ENCODE results near the gene TRIM47. TPM values are rescaled to one million over a fixed set of nuclear protein-coding genes. Genes with fewer than 3 reads are reported as not detected.
"Not testable (repeated sequence)": the region's sequence is repeated elsewhere in the genome, so short reads cannot be mapped to it uniquely, and the experiment has no call there.

Gene TRIM47
- total RNA-seq, 1 donor from 2014 or later, result 3.1 TPM

GRCh38 chr17:75891022-75891604 lies 12.7 kb upstream of the TRIM47 start:
- no peak for DNase-seq
- H3K36me3 Mint-ChIP-seq (ENCODE audit: low read depth), result peaks cover 19% of the 10 kb centered on the region

GRCh38 chr17:75889454-75889853 lies 11.1 kb upstream of the TRIM47 start:
- no peak overlapping the region for H3K4me3 Mint-ChIP-seq

More at GRCh38 chr17:75891022-75891604, 12.7 kb upstream of the TRIM47 start:
- no peak overlapping the region for H3K4me3 Mint-ChIP-seq
- no peaks in the 10 kb centered on the region for H3K9me3 Mint-ChIP-seq
- TF ChIP-seq CTCF (IDR thresholded peaks at IDR 0.05), result no peak
- intact Hi-C loops (cut with micrococcal nuclease), result no loop called here
- peaks cover 22% of the 10 kb centered on the region for H3K4me1 Mint-ChIP-seq
- ChIA-PET POLR2A (no interaction called here), CTCF (interaction anchor here (0.6 kb wide), 1 partner anchor 569 kb away, joined by 3 read pairs; no protein-coding TSS in a partner anchor)
- no peaks in the 10 kb centered on the region for H3K27me3 Mint-ChIP-seq
- no peak for ATAC-seq (ENCODE audit: low read depth)
- H3K27ac Mint-ChIP-seq, result no peak overlapping the region

GRCh38 chr17:75888484-75888883 lies 10.1 kb upstream of the TRIM47 start:
- ChIA-PET POLR2A (no interaction called here), CTCF (no interaction called here)
- no peak for TF ChIP-seq CTCF (IDR thresholded peaks at IDR 0.05)
- intact Hi-C loops (cut with micrococcal nuclease), result no loop called here
- Mint-ChIP-seq H3K27ac (no peak overlapping the region), H3K4me3 (no peak overlapping the region), H3K36me3 (ENCODE audit: low read depth) (peaks cover 19% of the 10 kb centered on the region), H3K27me3 (no peaks in the 10 kb centered on the region), H3K9me3 (no peaks in the 10 kb centered on the region), H3K4me1 (no peaks in the 10 kb centered on the region)
- DNase-seq (no peak), ATAC-seq (ENCODE audit: low read depth) (no peak)

More at GRCh38 chr17:75889454-75889853, 11.1 kb upstream of the TRIM47 start:
- no peak for DNase-seq
- Mint-ChIP-seq H3K36me3 (ENCODE audit: low read depth) (peaks cover 19% of the 10 kb centered on the region), H3K27me3 (no peaks in the 10 kb centered on the region), H3K4me1 (peaks cover 10% of the 10 kb centered on the region), H3K9me3 (no peaks in the 10 kb centered on the region), H3K27ac (no peak overlapping the region)
- intact Hi-C loops (cut with micrococcal nuclease), result no loop called here
- CTCF ChIA-PET, result no interaction called here
- POLR2A ChIA-PET, result interaction anchor here (0.7 kb wide), 1 partner anchor 752 kb away, joined by 4 read pairs; no protein-coding TSS in a partner anchor
- no peak for TF ChIP-seq CTCF (IDR thresholded peaks at IDR 0.05)
- no peak for ATAC-seq (ENCODE audit: low read depth)

- H3K27ac Mint-ChIP-seq; intact Hi-C loops (cut with micrococcal nuclease): not testable (repeated sequence)
These were observed 7.5 kb upstream of the TRIM47 start for GRCh38 chr17:75885860-75886259.

GRCh38 chr17:75885431-75885830 lies 7.0 kb upstream of the TRIM47 start:
- H3K27ac Mint-ChIP-seq, result no peak overlapping the region
- no peak for TF ChIP-seq CTCF (IDR thresholded peaks at IDR 0.05)
- ATAC-seq (ENCODE audit: low read depth) (no peak), DNase-seq (no peak)
- H3K9me3 Mint-ChIP-seq, result no peaks in the 10 kb centered on the region
- intact Hi-C loops (cut with micrococcal nuclease), result no loop called here
- peaks cover 14% of the 10 kb centered on the region for H3K36me3 Mint-ChIP-seq (ENCODE audit: low read depth)
- ChIA-PET CTCF (interaction anchor here (1.0 kb wide), 1 partner anchor 240 kb away, joined by 6 read pairs; no protein-coding TSS in a partner anchor), POLR2A (no interaction called here)
- no peak overlapping the region for H3K4me3 Mint-ChIP-seq
- no peaks in the 10 kb centered on the region for H3K4me1 Mint-ChIP-seq
- peaks cover 3% of the 10 kb centered on the region for H3K27me3 Mint-ChIP-seq

More at GRCh38 chr17:75885860-75886259, 7.5 kb upstream of the TRIM47 start:
- peaks cover 16% of the 10 kb centered on the region for H3K36me3 Mint-ChIP-seq (ENCODE audit: low read depth)
- CTCF ChIA-PET; H3K4me3 Mint-ChIP-seq; H3K4me1 Mint-ChIP-seq; ATAC-seq (ENCODE audit: low read depth); H3K9me3 Mint-ChIP-seq; DNase-seq; H3K27me3 Mint-ChIP-seq: not testable (repeated sequence)
- POLR2A ChIA-PET, result interaction anchor here (0.6 kb wide), 1 partner anchor 18 kb away, joined by 5 read pairs; no protein-coding TSS in a partner anchor
